A549 (cell line): ENCODE measurements around the gene ESAM. TPM values are rescaled to one million over a fixed set of nuclear protein-coding genes. Genes with fewer than 3 reads are reported as not detected.

ENCODE experiments used
- ATAC-seq, 2 experiments: fragments of 200-7000 bp in 1 of 2; fragments of >200 bp in 1 of 2; cut with Nextera tagmentation in 1 of 2; cut with Tn5 transposase in 1 of 2; 3 replicates each; pipeline versions ENCODE4 v1.8.0 to v1.9.1; 2018 to 2020; ENCODE audit warnings: mild to moderate bottlenecking in 1 of 2, moderate library complexity in 1 of 2
- CTCF ChIA-PET: fragments of 300-600 bp; sonication (Branson Sonifier 250); formaldehyde crosslinking; extraction: SDS; loops from one replicate; lab custom pipeline; 2021; ENCODE audit warnings: antibody characterized with exemption, inconsistent platforms; lab: Yijun Ruan, JAX
- POLR2A ChIA-PET: fragments of 350-600 bp; formaldehyde crosslinking; extraction: SDS; loops from one replicate; lab custom pipeline; 2021; ENCODE audit warnings: antibody characterized with exemption, inconsistent platforms; lab: Yijun Ruan, JAX
- DNase-seq, 2 experiments: peaks; one replicate each; pipeline versions ENCODE4 v3.0.0 to v3.0.0-alpha.2; 2011 to 2016; ENCODE audit warnings: low read depth in 1 of 2, low spot score in 1 of 2
- FAIRE-seq: peaks from 2 replicates; lab custom pipeline; 2011; peaks lifted over from hg19 to GRCh38; lab: Jason Lieb, UNC
- H3K27ac ChIP-seq, 2 experiments: fragments of >200 bp; sonication (Bioruptor Twin); formaldehyde crosslinking; 3 replicates each; pipeline ENCODE4 v1.5.1; 2016 to 2017
- H3K4me1 ChIP-seq: fragments of >200 bp; sonication (Bioruptor Twin); formaldehyde crosslinking; 3 replicates; pipeline ENCODE4 v1.6.1; 2016
- H3K4me2 ChIP-seq: fragments of >200 bp; sonication (Bioruptor Twin); formaldehyde crosslinking; 3 replicates; pipeline ENCODE4 v1.6.1; 2016
- H3K4me3 ChIP-seq: fragments of >200 bp; sonication (Bioruptor Twin); formaldehyde crosslinking; 3 replicates; pipeline ENCODE4 v1.5.1; 2016
- H3K9me3 ChIP-seq: fragments of >200 bp; sonication (Bioruptor Twin); formaldehyde crosslinking; 3 replicates; pipeline ENCODE4 v1.6.1; 2016
- CHD2 ChIP-seq: fragments of 150-350 bp; IDR thresholded peaks from 2 replicates; pipeline ENCODE4 v1.6.1; 2014; ENCODE audit warnings: low read length; ENCODE audit not compliant: partially characterized antibody
- EP300 ChIP-seq, 2 experiments: fragments of >200 bp; sonication (Bioruptor Twin); formaldehyde crosslinking; IDR thresholded peaks; 2 replicates in 1 of 2; 3 replicates in 1 of 2; pipeline ENCODE4 v1.6.1; 2016 to 2017
- ESRRA ChIP-seq: fragments of 150-350 bp; IDR thresholded peaks from 2 replicates; pipeline ENCODE4 v1.6.1; 2014; ENCODE audit warnings: mild to moderate bottlenecking, low read length, borderline replicate concordance
- FOSB ChIP-seq: fragments of 250-450 bp; sonication (Bioruptor Pico); IDR thresholded peaks from 2 replicates; pipeline ENCODE4 v1.5.0; 2020; ENCODE audit warnings: mild to moderate bottlenecking, moderate library complexity
- FOSL2 ChIP-seq, 2 experiments: fragments of 450-650 bp in 1 of 2; fragments of >200 bp in 1 of 2; sonication (Bioruptor Twin) in 1 of 2; formaldehyde crosslinking; IDR thresholded peaks; 2 replicates each; pipeline versions ENCODE4 v1.5.0 to v1.6.1; 2016 to 2020; ENCODE audit warnings: mild to moderate bottlenecking in 1 of 2, moderate library complexity in 1 of 2
- KDM5A ChIP-seq: fragments of 200-600 bp; sonication (generic); IDR thresholded peaks from 2 replicates; pipeline ENCODE4 v1.6.1; 2016; ENCODE audit warnings: antibody characterized with exemption, mild to moderate bottlenecking
- MAZ ChIP-seq: fragments of 150-350 bp; IDR thresholded peaks from 2 replicates; pipeline ENCODE4 v1.6.1; 2014; ENCODE audit warnings: antibody characterized with exemption, low read depth, low read length, borderline replicate concordance
- POLR2AphosphoS2 ChIP-seq: conservative IDR thresholded peaks from 2 replicates; pipeline ENCODE4 v1.6.1; 2012; ENCODE audit warnings: low read length, improper control_type of control experiment, inconsistent platforms
- RAD21 ChIP-seq, 2 experiments: fragments of >200 bp in 1 of 2; sonication (Bioruptor Twin) in 1 of 2; formaldehyde crosslinking in 1 of 2; IDR thresholded peaks in 1 of 2; conservative IDR thresholded peaks in 1 of 2; 2 replicates in 1 of 2; 3 replicates in 1 of 2; pipeline ENCODE4 v1.6.1; 2012 to 2018; ENCODE audit warnings: inconsistent platforms in 1 of 2
- REST ChIP-seq: fragments of 200-600 bp; sonication (generic); IDR thresholded peaks from 2 replicates; pipeline ENCODE4 v1.6.1; 2016; ENCODE audit warnings: antibody characterized with exemption, mild to moderate bottlenecking, moderate library complexity
- RNF2 ChIP-seq: fragments of 200-600 bp; sonication (generic); IDR thresholded peaks from 2 replicates; pipeline ENCODE4 v1.6.1; 2016; ENCODE audit warnings: low read depth, mild to moderate bottlenecking, antibody characterized with exemption, moderate library complexity, borderline replicate concordance
- ZFP36 ChIP-seq: fragments of 450-650 bp; IDR thresholded peaks from 2 replicates; pipeline ENCODE4 v1.6.1; 2014; ENCODE audit warnings: borderline replicate concordance; ENCODE audit not compliant: partially characterized antibody
- ZNF302 ChIP-seq: fragments of 250-450 bp; sonication (Bioruptor Pico); IDR thresholded peaks from 2 replicates; pipeline ENCODE4 v1.9.0; 2021; ENCODE audit warnings: inconsistent platforms, mild to moderate bottlenecking, moderate library complexity
- ZSCAN20 ChIP-seq: fragments of 250-450 bp; sonication (Bioruptor Pico); IDR thresholded peaks from 2 replicates; pipeline ENCODE4 v1.8.0; 2022; ENCODE audit warnings: mild to moderate bottlenecking, moderate library complexity
- WGBS: methylation state at CpG from one replicate; pipeline ENCODE4 v1.1.6; 2017; ENCODE audit errors: missing lambda C conversion rate; 5-methylcytosine and 5-hydroxymethylcytosine counted together
- polyA plus RNA-seq, 4 experiments: library from polyadenylated mRNA; depleted of rRNA in 3 of 4; stranded (reverse); fragments of >200 nt; fragmentation: RNase III in 1 of 4; extraction: RNeasy Plus Mini Kit Qiagen cat#74134 plus additional on column Dnase treatment in 1 of 4; gene quantifications; 2 replicates in 3 of 4; 3 replicates in 1 of 4; pipeline ENCODE4 v1.2.3, GENCODE V29; 2011 to 2017
- TF ChIP-seq, protein P1 (sequence below): fragments of 250-450 bp; sonication (Bioruptor Pico); IDR thresholded peaks from 2 replicates; pipeline ENCODE4 v1.5.0; 2020; ENCODE audit warnings: low read depth, mild to moderate bottlenecking, moderate library complexity

Gene ESAM
- polyA plus RNA-seq, 2 of the 4 experiments (the other 2 are of a cell fraction), result 6.2 to 11.7 TPM

- DNase-seq, result no peak
- POLR2A ChIA-PET, result no interaction called here
- no peak for ATAC-seq
Observed at GRCh38 chr11:124753205-124753604, 8.9 kb downstream of the ESAM start.

GRCh38 chr11:124752471-124753102 is 9.5 kb downstream of the ESAM start:
- FAIRE-seq (no peak), ATAC-seq (no peak), DNase-seq (no peak)
- WGBS, result 85% methylated on average over 10 of the region's 10 CpGs
- Histone ChIP-seq H3K4me2 (no peak overlapping the region), H3K9me3 (no peaks in the 10 kb centered on the region), H3K27ac (no peak overlapping the region), H3K4me3 (no peak overlapping the region), H3K4me1 (no peaks in the 10 kb centered on the region; the same call in 2 of the 3 replicates)
- CTCF ChIA-PET, result interaction anchor here (1.0 to 4.4 kb wide), 7 partner anchors 9 to 108 kb away, joined by 3 to 26 read pairs (median 4); partner anchors contain the start of gene NRGN
- POLR2A ChIA-PET, result no interaction called here
- no peak for TF ChIP-seq ZNF302 (CRISPR knock-in tag)
- TF ChIP-seq EP300 (IDR thresholded peaks at IDR 0.05), result no peak
- no peak for TF ChIP-seq ESRRA
- no peak for TF ChIP-seq ZSCAN20 (CRISPR knock-in tag)
- TF ChIP-seq RNF2, result no peak
- no peak for TF ChIP-seq FOSL2 (IDR thresholded peaks at IDR 0.05)
- TF ChIP-seq FOSL2 (CRISPR knock-in tag; IDR thresholded peaks at IDR 0.05), result no peak
- no peak for TF ChIP-seq MAZ
- no peak for TF ChIP-seq REST

More at GRCh38 chr11:124753205-124753604, 8.9 kb downstream of the ESAM start:
- CTCF ChIA-PET, result interaction anchor here (1.3 to 4.4 kb wide), 6 partner anchors 9 to 109 kb away, joined by 3 to 26 read pairs (median 6); partner anchors contain the start of gene NRGN
- TF ChIP-seq CHD2 (no peak), RAD21 (conservative IDR thresholded peaks at IDR 0.05 in 1 of 2, IDR thresholded peaks at IDR 0.05 in 1 of 2) (no peak), ZFP36 (no peak), RNF2 (no peak), KDM5A (no peak), FOSB (CRISPR knock-in tag) (no peak), MAZ (no peak), POLR2AphosphoS2 (no peak)
- TF ChIP-seq, protein P1, sequence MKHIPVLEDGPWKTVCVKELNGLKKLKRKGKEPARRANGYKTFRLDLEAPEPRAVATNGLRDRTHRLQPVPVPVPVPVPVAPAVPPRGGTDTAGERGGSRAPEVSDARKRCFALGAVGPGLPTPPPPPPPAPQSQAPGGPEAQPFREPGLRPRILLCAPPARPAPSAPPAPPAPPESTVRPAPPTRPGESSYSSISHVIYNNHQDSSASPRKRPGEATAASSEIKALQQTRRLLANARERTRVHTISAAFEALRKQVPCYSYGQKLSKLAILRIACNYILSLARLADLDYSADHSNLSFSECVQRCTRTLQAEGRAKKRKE (CRISPR knock-in tag), result no peak
- H3K9me3 ChIP-seq, result no peaks in the 10 kb centered on the region
- no peak overlapping the region for H3K4me2 ChIP-seq
- no peak for FAIRE-seq
- H3K27ac ChIP-seq, result no peak overlapping the region
- no peak overlapping the region for H3K4me3 ChIP-seq
- peaks cover 4% of the 10 kb centered on the region; the same call in 2 of the 3 replicates for H3K4me1 ChIP-seq
